Loucy (cell line): ENCODE results near the gene TIGIT.

ENCODE experiments used
- CTCF ChIP-seq: fragments of 200-600 bp; sonication (generic); conservative IDR thresholded peaks from 2 replicates; pipeline ENCODE4 v1.5.1; 2014; ENCODE audit warnings: mild to moderate bottlenecking, antibody characterized with exemption, low read length
- EZH2phosphoT487 ChIP-seq: fragments of 200-600 bp; IDR thresholded peaks from 2 replicates; pipeline ENCODE4 v1.6.1; 2018; ENCODE audit warnings: antibody characterized with exemption, mild to moderate bottlenecking, moderate library complexity, borderline replicate concordance

GRCh38 chr3:114284644-114285043 is 9.2 kb upstream of the TIGIT start:
- TF ChIP-seq CTCF: no peak
- TF ChIP-seq EZH2phosphoT487: no peak
